Activated CD4-positive, CD25-positive, alpha-beta regulatory T cell (primary cell): ENCODE results near the gene TNK2.
"Not testable (repeated sequence)": the region's sequence is repeated elsewhere in the genome, so short reads cannot be mapped to it uniquely, and the experiment has no call there.

Experiments
- DNase-seq, 4 experiments: peaks; one replicate each; lab custom pipeline; 2025; lab: John Stamatoyannopoulos, UW

The TNK2 gene

DNA sequence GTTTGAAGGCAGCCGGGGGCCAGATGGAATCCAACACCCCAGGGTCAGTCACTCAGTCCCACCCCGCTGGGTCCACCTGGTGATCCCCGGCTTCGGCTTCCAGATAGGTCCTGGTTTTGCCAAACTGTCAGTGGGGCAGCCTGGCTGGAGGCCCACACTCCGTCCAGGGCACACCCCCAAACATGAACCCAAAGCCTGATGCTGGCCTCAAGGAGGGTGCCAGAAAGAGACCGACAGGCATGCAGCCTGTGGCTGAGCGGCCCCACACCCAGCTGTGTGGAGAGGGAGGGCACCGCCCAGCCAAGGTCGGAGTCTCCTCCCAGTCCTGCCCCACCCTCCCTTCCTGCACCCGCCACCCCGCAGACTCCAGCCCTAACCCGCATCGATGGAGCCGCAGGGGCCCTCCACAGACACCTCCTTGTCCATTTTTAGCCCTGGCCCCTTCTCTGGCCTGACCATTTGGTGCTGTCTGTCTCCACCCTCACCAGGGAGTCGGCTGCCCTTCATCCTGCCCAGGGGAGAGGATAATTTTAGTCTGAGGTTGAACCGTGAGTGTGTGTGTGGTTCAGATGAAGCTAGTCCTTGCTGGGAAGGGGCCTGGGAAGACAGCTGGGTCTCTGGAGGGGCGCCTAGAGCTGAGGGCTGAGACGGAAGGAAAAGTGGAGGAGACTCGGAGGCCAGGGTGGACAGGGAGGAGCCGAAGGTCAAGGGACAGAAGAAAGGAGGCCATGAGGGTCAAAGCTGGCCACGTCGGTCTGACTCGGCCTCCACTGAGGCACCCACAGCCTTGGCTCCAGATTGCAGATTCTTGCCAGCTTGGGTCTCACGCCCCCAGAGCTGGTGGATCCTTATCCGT, 23.1 kb downstream of the TNK2 start:
- no peak for DNase-seq

DNA sequence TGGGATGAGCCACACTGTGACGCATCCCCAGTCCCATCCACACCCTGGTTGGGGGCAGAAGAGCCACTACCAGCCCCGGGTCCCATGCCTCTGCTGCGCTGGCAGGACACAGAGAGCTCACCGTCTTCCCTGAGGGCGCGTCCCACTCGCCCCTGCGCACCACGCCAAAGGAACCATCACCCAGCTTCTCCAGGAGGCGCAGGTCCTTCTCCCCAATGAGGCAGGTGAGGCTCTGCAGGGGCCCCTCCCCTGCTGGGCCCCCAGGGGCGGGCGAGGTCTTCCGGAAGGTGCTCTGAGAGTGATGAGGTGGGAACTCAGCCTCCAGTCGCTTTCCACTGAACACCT, 23.7 kb downstream of the TNK2 start:
- DNase-seq = no peak

DNA sequence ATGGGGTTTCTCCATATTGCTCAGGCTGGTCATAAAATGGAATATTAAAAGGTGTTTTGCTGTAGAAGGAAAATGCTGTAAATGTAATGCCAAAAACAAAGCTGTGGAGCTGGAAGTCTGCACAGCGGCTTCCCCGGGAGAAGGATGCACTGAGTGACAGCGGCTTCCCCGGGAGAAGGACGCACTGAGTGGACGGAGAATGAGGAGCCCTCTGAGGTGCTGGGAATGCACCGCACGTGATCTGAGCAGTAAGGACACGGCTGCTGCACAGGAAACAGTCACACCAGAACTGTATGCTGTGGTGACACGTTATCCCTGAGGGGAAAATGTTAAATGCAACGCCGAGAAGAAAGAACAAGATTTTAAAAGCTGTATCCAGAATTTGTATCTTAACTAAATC, 24.6 kb downstream of the TNK2 start:
- no peak for DNase-seq

DNA sequence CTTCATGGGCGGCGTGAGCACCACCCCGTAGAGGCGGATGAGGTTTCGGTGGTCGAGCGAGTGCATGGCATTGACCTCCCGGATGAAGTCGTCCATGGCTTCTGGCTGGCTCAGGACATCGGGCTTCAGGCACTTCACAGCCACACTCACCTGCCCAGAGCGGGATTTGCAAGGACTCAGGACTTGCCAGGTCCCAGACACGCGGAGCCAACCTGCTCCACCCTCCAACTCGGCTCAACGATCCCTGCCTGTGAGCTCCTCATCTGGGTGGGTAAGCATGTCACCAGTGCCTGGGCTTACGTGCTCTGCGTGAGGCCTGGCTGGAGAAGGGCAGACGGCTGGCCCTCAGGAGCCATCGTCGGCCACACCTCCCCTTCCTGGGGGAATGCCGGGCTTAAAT, 25.2 kb downstream of the TNK2 start:
- DNase-seq = no peak

DNA sequence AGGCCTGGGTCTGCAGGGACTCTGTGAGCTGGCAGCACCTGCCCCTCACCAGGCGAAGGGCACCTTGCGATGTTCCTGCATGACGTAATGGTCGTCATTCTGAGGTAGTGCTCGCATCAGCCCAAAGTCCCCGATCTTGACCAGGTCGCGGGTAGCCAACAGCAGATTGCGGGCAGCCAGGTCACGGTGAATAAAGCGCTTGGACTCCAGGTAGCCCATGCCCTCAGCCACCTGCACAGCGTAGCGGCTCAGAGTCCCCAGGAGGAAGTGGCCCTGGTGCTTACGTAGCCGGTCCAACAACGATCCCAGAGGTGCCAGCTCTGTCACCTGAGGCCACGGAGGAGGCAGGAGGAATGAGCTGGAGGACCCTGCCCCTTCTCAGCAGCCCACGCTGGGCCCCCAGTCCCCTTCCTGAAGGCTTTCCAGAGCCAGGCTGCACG, 26.3 kb downstream of the TNK2 start:
- no peak for DNase-seq

DNA sequence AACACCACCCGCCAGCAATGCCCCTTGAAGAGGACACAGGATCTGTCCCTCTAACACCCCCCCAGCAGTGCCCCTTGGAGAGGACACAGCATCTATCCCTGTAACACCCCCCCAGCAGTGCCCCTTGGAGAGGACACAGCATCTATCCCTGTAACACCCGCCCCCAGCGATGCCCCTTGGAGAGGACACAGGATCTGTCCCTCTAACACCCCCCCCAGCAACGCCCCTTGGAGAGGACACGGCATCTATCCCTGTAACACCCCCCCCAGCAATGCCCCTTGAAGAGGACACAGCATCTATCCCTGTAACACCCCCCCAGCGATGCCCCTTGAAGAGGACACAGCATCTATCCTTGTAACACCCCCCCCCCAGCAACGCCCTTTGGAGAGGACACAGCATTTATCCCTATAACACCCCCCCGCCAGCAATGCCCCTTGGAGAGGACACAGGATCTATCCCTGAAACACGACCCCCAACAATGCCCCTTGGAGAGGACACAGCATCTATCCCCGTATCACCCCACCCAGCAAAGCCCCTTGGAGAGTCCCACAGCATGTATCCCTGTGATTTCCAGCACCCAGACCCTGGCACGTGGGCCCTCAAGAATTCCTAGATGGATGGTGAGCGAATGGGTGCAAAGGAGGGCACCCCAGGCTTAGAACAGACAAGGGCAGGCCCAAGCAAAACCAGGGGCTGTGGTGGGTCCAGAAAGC, 26.9 kb downstream of the TNK2 start:
- no peak for DNase-seq

DNA sequence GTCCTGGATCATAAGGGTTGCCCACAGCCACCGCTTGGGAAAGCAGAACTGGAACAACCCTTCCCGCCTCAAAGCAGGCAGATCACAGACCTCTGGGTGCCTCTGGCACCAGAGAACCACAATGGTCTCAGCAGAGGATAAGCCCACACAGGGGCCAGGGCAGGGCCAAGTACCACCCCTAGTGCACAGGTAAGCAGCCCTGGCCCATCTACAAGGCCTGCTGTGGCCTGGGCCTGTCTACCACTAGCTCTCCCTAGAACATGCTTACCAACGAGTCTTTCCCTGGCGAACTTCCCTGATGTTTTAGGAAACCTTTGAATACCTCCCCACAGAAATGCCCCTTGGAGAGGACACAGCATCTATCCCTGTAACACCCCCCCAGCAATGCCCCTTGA, 28.3 kb downstream of the TNK2 start:
- no peak for DNase-seq

DNA sequence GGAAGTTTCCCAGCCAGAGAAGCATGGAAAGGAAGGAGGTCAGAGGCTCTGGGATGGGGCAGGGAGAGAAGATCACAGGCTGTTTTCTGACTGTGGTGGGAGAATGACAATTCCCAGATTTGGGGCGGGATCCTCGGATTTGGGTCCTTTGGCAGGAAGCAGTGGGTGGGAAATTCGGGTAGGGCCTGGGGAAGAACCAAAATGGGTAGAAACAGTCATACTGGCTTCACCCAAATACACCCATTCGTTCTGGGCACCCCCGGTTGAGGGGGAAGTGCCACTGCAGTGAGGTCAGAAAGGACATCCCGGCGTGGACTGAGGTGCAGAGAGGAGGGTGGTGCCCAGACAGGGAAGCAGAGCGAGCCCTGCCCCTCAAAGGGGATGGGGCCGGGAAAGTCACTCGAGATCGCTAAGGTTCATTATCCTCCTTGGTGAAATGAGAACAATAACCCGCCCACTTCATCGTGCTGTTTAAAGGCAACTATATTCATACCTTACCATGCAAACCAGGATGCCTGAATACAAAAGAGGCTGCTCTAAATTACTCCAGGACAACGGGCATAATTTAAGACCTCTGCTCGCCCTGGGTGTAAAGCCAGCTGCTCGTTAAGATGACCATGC, 28.8 kb downstream of the TNK2 start:
- DNase-seq = no peak

DNA sequence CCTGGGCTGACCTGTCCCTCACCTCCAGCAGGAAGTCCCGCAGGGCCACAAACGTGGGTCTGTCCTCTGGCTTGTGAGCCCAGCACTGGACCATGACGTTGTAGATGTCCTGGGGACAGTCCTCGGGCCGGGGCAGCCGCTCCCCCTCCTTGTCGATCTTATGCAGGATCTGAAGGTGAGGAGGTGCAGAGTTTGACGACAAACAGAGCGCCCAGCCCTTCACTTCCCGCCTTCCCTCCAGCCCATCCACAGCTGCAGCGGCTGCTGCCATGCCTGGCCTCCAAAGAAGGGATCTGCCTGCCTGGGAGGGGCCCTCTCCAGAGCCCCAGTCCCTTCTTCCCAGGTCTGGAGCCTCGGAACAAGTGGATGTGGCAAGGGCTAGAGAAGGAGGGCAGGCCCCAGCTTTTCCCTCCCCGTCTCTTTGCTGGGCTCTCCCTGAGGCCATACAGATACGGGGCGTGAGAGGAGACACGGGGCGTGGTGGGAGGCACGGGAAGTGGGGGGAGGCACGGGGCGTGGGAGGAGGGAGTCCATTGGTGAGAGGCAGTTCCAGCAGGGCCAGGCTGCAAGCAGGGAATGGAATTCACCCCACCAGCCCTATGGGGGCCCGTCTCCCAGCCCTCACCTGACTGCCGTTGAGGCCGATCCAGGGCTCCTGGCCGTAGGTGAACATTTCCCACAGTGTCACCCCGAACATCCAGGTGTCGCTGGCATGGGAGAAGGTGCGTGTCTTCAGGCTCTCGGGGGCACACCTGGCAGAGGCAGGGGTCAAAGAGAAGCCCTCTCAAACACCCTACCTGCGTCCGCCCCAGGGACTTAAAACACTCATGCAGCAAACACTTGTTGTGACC, 29.7 kb downstream of the TNK2 start:
- no peak for DNase-seq

DNA sequence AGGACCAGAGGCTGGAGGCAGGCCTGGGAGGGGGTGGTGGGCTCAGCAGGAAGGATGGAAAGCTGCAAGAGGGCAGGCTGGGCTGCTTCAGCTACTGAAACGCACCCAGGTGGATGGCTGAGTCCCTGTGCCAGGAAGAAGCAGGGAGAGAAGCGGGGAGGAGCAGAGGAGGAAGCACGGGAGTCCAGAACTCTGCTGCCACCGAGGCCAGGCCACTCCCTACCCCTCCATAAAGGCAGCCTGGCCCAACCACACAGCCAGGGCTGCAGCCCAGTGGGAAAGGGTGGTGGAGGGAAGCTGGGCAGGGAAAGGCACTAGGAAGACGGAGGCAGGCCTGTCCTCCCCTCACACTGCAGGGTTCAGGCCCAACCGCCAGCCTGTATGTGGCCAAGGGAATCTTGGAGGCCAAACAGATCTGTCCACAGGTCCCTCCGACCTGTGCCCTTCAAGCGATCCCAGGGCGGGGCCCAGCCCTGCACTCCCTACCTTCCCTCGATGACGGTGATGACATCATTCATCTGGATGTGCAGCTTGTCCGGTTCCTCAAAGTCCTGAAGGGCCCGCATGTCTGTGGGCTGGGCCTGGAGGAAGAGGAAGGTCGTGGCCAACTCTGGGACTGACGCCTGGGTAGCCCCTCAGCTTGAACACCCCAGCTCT, 30.5 kb downstream of the TNK2 start:
- DNase-seq = no peak

DNA sequence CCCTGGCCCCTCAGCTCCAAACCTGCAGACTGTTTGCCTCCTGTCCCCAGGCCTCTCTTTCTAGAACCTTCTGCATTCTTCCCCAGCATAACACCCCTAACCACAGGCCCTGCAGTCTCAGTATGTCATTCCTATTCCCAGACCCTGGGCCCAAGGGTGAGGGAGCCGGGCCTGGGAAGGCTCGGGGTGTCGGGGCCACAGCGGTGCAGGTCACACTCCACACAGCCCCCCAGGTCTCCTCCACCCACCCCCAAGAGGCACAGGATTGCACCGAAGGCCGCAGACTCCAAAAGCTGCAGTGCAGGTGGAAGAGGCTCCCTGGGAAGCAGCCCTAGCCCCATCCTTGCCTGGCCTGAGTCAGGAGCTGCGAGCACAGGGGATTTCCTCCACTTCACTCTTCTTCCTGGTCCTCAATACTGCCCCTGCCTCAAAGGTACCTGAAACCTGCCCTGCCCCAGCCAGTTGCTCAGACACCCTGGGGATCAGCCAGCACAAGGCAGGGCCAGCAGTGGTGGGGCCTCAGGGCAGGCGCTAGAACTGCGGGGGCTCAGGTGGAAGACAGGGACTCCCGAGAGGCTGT, 31.1 kb downstream of the TNK2 start:
- DNase-seq = no peak

DNA sequence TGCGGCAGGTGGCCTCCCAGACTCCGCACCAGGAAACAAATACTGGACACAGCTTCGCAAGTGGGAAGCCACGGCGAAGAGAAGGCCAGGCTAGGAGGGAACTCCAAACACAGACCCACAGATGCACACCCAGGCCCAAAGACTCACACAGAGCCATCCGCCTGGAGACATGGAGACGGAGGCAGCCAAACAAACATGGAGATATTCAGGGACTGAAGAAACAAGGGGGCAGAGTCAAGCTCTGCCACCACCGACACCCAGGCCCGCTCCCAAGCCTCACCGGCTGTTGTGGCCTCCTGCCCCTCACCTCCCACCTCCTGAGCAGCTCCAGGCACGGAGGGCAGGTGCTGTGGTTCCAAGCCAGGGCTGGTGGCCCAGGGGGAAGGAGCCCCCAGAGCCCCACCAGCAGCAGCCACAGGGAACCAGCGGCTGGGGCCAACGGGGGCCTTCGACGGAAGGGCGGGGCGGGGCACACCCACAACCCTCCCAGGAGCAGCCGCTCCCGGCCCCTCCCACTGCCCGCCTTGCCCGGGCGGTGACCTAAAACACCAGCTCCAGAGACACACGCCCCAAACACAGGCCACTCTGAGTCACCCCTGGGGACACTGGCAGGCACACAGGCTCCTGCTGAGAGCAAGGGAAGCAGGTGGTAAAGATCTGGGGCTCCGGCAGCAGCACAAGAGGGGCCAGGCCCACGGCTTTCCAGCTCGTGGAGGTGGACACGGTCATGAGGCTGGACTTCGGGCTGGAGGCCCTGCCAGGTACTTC, 31.9 kb downstream of the TNK2 start:
- no peak for DNase-seq

DNA sequence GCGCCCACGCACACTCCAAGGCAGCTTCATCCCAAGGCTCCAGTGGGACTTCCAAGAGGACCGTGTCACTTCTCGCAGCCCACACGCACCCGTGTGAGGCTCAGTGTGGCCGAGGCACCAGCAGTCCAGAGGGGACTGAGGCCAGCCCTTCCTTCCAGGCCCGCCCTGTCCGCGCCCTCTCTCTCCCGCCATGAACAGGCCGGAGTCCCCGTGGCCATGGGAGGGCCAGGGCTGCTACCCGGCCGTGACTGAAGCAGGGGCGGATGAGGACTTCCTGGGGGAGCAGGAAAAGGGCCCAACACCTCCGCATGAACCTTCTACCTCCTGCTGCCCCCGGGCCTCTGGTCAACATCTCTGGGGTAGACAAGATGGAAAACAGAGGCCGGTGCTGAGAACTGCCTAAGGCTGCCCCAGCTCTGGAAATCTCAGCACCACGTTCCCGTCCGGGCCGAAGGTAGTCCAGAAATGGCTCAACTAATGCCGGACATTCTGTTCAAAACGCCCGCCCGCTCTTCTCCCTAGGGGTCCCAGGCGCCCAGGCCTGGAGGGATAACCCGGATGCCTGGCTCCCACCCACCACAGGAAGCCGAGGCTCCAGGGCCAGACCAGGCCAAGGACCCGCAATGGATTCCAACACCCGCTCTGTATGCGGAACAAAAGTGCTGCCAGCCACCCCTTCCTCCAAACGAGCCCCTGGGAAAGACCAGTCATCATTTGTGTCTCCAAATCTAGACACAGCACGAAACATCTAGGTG, 32.7 kb downstream of the TNK2 start:
- DNase-seq = no peak

DNA sequence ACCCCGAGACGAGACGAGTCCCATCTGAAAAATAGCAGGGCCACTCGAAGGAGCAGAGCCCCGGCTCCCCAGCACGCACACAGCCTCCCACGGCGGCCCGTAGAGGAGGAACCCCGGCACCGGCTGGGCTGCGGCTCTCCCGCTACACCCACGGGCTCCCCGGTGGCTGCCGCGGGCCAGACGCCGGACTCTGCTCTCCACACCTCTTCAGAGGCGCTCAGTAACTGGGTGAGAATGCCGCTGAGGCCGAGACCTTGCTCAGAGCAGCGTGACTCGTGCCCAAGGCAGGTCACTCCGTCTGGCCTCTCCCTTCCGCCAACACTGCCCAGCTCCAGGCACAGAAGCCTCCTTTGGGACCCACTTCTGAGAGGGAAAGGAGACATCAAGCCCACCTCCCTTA, 34.4 kb downstream of the TNK2 start:
- DNase-seq = no peak

DNA sequence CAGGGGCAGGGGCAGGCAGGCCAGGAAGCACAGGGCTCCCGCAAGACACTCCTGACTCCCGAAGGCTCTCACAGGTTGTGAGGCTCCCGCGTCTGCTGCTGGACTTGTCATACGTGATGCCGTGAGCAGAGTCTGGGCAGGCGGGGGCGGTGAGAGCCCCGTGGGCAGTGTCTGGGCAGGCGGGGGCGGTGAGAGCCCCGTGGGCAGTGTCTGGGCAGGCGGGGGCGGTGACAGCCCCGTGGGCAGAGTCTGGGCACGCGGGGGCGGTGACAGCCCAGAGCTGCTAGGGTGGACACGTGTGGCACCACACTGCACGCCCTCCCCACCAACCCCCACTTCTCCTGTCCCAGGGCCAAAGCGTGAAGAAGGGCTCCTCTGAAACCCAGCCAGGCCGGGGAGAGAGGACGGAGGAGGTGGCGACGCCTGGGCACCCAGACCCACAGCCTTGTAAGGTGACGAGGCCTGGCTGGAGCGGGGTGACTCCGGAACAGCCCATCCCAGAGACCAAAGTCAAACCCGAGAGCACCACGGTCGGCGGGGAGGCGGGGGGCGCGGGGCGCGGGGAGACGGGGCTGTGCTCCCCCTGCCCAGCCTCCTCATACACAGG, 35.0 kb downstream of the TNK2 start:
- DNase-seq = no peak

DNA sequence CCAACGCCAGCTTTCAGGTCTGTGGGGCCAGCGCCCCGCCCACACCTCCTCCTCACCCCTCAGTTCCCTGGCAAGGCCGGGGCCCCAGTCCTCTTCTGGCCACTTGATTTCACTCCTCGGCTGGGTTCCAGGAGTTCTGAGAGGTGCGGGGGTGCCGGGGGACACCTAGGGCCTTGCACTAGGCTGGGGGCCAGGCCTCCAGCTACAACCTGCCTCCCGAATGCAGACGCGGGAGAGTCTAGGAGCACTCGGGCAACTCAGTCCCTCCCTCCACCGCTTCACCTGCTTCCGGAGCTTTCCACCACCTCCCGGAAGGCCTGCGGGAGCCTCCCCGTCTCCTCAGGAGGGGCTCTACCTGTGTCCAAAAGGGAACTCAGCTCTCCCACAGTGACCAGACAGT, 35.6 kb downstream of the TNK2 start:
- no peak for DNase-seq

DNA sequence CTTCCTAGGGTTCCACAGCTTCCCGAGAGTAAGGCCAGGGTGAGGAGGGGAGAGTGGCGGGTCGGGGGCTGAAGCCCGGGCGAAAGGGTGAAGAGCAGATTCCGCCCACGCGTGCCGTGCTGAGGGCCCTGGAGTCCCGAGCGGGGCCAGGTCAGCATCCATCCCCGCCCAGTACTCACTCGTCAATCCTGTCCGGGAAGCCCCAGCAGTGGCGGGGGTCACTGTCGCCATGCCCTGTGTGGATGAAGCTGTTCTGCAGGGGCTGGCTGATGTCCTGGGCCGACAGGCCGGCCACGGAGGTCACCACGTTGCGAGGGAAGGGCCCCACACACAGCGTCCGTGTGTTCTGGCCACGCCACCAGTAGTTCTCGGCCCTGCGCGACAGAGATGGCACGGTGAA, 36.3 kb downstream of the TNK2 start:
- DNase-seq = no peak

DNA sequence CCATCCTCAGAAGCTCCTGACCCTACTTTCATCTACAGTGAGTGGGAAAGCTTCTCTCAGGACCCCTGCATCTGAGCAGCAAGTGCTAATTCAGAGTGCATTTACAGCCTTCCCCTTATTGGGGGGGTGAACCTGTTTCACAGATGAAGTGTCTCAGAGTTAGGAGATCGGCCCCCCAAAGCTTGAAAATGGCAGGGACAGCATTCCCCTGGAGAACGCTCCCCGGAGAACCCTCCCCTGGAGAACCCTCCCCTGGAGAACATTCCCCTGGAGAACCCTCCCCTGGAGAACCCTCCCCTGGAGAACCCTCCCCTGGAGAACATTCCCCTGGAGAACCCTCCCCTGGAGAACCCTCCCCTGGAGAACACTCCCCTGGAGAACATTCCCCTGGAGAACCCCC, 36.7 kb downstream of the TNK2 start:
- not testable (repeated sequence) for DNase-seq

DNA sequence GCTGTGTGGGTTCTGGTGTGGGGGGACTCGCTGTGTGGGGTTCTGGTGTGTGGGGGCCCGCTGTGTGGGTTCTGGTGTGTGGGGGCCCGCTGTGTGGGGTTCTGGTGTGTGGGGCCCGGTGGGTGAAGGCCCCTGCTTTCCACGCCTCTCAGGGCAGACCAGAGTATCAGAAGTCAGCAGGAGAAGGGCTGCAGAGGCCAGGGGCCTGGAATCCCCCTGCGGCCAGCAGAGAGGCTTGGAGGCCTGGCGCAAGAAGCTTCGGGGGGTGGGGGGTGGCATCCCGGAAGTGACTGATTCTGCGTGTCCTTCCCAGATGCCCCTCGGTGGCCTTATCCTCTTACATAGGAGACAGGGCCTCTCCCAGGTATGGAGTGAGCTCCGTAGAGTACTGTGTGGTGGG, 37.4 kb downstream of the TNK2 start:
- DNase-seq = no peak
